HepG2 (cell line): ENCODE data around the gene TUBA4A. TPM values are rescaled to one million over a fixed set of nuclear protein-coding genes. Genes with fewer than 3 reads are reported as not detected.

Experiments used
- FOXK1 ChIP-seq: sonication (generic); formaldehyde crosslinking; IDR thresholded peaks from 2 replicates; pipeline ENCODE4 v1.4.0; 2020; ENCODE audit warnings: low read depth, missing genetic modification reagents, borderline replicate concordance
- FUBP1 ChIP-seq: sonication (generic); formaldehyde crosslinking; IDR thresholded peaks from 2 replicates; pipeline ENCODE4 v1.5.1; 2020; ENCODE audit warnings: missing genetic modification reagents, mild to moderate bottlenecking, borderline replicate concordance
- HNF4G ChIP-seq, 2 experiments: sonication (generic) in 1 of 2; formaldehyde crosslinking in 1 of 2; IDR thresholded peaks; 2 replicates each; pipeline versions ENCODE4 v1.4.0 to v1.6.1; 2011 to 2020; ENCODE audit warnings: borderline replicate concordance in 2 of 2, low read depth in 2 of 2, mild to moderate bottlenecking in 2 of 2, low read length in 1 of 2, missing genetic modification reagents in 1 of 2, moderate library complexity in 1 of 2
- MYNN ChIP-seq: sonication (generic); formaldehyde crosslinking; IDR thresholded peaks from 2 replicates; pipeline ENCODE4 v1.4.0; 2020; ENCODE audit warnings: mild to moderate bottlenecking, low read depth, missing genetic modification reagents
- MZF1 ChIP-seq: sonication (generic); formaldehyde crosslinking; IDR thresholded peaks from 2 replicates; pipeline ENCODE4 v1.8.1; 2023; ENCODE audit warnings: mild to moderate bottlenecking, missing genetic modification reagents, borderline replicate concordance
- NFIC ChIP-seq: IDR thresholded peaks from 2 replicates; pipeline ENCODE4 v1.6.1; 2012; ENCODE audit warnings: mild to moderate bottlenecking, low read length, inconsistent platforms
- RAD21 ChIP-seq: fragments of 450-650 bp; formaldehyde crosslinking; IDR thresholded peaks from 2 replicates; pipeline ENCODE4 v1.5.0; 2020; ENCODE audit warnings: mild to moderate bottlenecking
- RNF219 ChIP-seq: sonication (generic); formaldehyde crosslinking; IDR thresholded peaks from 2 replicates; pipeline ENCODE4 v1.5.0; 2020; ENCODE audit warnings: mild to moderate bottlenecking, missing genetic modification reagents
- SKIL ChIP-seq: sonication (generic); formaldehyde crosslinking; IDR thresholded peaks from 2 replicates; pipeline ENCODE4 v1.8.0; 2022; ENCODE audit warnings: missing genetic modification reagents, mild to moderate bottlenecking, moderate library complexity, borderline replicate concordance
- SP1 ChIP-seq, 2 experiments: fragments of 450-650 bp in 1 of 2; sonication (generic) in 1 of 2; formaldehyde crosslinking in 1 of 2; IDR thresholded peaks; 2 replicates each; pipeline versions ENCODE4 v1.4.0 to v1.6.1; 2016 to 2020; ENCODE audit warnings: missing genetic modification reagents in 1 of 2
- TRIM24 ChIP-seq: sonication (generic); formaldehyde crosslinking; IDR thresholded peaks from 2 replicates; pipeline ENCODE4 v1.8.0; 2022; ENCODE audit warnings: mild to moderate bottlenecking, missing genetic modification reagents
- ZNF20 ChIP-seq: sonication (generic); formaldehyde crosslinking; IDR thresholded peaks from 2 replicates; pipeline ENCODE4 v1.4.0; 2020; ENCODE audit warnings: mild to moderate bottlenecking, moderate library complexity, missing genetic modification reagents
- ZNF616 ChIP-seq: sonication (generic); formaldehyde crosslinking; IDR thresholded peaks from 2 replicates; pipeline ENCODE4 v1.5.0; 2020; ENCODE audit warnings: low read depth, mild to moderate bottlenecking, missing genetic modification reagents
- ZNF749 ChIP-seq: sonication (generic); formaldehyde crosslinking; IDR thresholded peaks from 2 replicates; pipeline ENCODE4 v1.8.0; 2022; ENCODE audit warnings: mild to moderate bottlenecking, missing genetic modification reagents, moderate library complexity, borderline replicate concordance
- polyA plus RNA-seq, 8 experiments: library from polyadenylated mRNA; depleted of rRNA in 3 of 8; stranded (reverse) in 7 of 8; unstranded in 1 of 8; fragments of >200 nt; fragmentation: Illumina TruSeq in 4 of 8; extraction: Trizol in 4 of 8; gene quantifications; 2 replicates each; pipeline versions ENCODE4 v1.2.1 to v1.2.3, GENCODE V29; 2011 to 2016; ENCODE audit warnings: low read depth in 4 of 8, missing spikeins in 1 of 8, mixed read lengths in 1 of 8; ENCODE audit not compliant: insufficient read depth in 1 of 8
- total RNA-seq, 5 experiments: library from RNA; depleted of rRNA; stranded (reverse); fragments of >200 nt; fragmentation: Illumina TruSeq; extraction: Trizol; gene quantifications; 2 replicates each; pipeline ENCODE4 v1.2.3, GENCODE V29; 2016; ENCODE audit warnings: low read depth in 1 of 5
- TF ChIP-seq, protein P1 (sequence below): fragments of 450-650 bp; IDR thresholded peaks from 2 replicates; pipeline ENCODE4 v1.6.1; 2017; ENCODE audit warnings: mild to moderate bottlenecking
- TF ChIP-seq, protein P2 (sequence below): sonication (generic); formaldehyde crosslinking; IDR thresholded peaks from 2 replicates; pipeline ENCODE4 v1.4.0; 2020; ENCODE audit warnings: missing genetic modification reagents

Gene TUBA4A
- total and polyA plus RNA-seq, 2 of the 13 experiments (the other 11 are each of a cell fraction or from before 2014, with no cell fraction given), result 1.3 to 12.7 TPM

DNA sequence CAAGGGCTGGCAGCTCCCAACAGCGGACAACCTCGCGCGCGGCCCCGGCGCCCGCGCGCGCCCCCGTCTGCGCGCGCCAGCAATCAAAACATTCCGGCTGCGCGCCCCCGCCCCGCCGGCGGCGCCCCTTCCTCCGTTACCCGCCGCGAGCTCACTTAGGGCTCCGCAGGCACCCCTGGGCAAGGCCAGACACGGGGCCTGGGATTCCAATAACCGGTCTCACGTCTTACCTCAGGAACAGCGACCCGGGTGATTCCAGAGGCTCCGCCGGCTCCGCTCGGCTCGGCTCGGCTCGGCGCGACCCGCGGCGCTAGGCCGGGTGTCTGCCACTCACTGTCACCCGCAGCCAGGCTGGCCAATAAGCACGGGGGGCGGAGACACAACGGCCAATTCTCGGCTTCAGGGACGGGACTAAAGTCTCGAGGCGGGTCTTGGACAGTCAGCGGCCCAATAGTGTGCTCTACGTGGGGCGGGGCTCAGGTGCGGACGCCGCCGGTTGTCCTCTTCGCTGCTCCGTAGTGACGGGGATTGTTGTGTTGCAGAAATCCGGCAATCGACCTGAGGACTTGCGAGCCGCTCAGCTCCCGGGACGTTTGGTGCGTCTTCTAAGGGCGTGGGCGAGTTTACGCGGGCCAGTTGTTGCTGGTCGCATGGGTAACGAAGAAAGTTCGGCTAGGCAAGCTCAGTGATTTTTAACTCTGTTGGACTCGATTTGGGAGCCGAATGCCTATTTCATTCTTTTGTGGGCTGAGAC is 24.2 kb downstream of the TUBA4A start, which contains the start of the genes ANKZF1 and ATG9A (continued):
- TF ChIP-seq SKIL, result no peak
- no peak for TF ChIP-seq ZNF20 (CRISPR knock-in tag)
- peak; percentile 73 for TF ChIP-seq RAD21 (CRISPR knock-in tag)
- TF ChIP-seq, protein P1, sequence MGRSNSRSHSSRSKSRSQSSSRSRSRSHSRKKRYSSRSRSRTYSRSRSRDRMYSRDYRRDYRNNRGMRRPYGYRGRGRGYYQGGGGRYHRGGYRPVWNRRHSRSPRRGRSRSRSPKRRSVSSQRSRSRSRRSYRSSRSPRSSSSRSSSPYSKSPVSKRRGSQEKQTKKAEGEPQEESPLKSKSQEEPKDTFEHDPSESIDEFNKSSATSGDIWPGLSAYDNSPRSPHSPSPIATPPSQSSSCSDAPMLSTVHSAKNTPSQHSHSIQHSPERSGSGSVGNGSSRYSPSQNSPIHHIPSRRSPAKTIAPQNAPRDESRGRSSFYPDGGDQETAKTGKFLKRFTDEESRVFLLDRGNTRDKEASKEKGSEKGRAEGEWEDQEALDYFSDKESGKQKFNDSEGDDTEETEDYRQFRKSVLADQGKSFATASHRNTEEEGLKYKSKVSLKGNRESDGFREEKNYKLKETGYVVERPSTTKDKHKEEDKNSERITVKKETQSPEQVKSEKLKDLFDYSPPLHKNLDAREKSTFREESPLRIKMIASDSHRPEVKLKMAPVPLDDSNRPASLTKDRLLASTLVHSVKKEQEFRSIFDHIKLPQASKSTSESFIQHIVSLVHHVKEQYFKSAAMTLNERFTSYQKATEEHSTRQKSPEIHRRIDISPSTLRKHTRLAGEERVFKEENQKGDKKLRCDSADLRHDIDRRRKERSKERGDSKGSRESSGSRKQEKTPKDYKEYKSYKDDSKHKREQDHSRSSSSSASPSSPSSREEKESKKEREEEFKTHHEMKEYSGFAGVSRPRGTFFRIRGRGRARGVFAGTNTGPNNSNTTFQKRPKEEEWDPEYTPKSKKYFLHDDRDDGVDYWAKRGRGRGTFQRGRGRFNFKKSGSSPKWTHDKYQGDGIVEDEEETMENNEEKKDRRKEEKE, result no peak
- 0 out of 2 replicates have a peak, but pooled peaks have one; percentile 39 for TF ChIP-seq HNF4G (IDR thresholded peaks at IDR 0.05; ENCODE audit: borderline replicate concordance, low read depth, low read length)
- TF ChIP-seq HNF4G (CRISPR knock-in tag; IDR thresholded peaks at IDR 0.05; ENCODE audit: borderline replicate concordance, low read depth), result no peak
- TF ChIP-seq SP1 (IDR thresholded peaks at IDR 0.05), result peak; percentile 87
- peak; percentile 98 for TF ChIP-seq SP1 (CRISPR knock-in tag; IDR thresholded peaks at IDR 0.05)
- no peak for TF ChIP-seq FUBP1
- TF ChIP-seq ZNF749 (CRISPR knock-in tag), result no peak; the same call in 1 of the 2 replicates
- TF ChIP-seq MYNN (CRISPR knock-in tag), result no peak; the same call in 1 of the 2 replicates
- no peak for TF ChIP-seq ZNF616
- no peak for TF ChIP-seq NFIC
- no peak for TF ChIP-seq RNF219 (CRISPR knock-in tag)
- peak; percentile 97 for TF ChIP-seq FOXK1
- TF ChIP-seq, protein P2, sequence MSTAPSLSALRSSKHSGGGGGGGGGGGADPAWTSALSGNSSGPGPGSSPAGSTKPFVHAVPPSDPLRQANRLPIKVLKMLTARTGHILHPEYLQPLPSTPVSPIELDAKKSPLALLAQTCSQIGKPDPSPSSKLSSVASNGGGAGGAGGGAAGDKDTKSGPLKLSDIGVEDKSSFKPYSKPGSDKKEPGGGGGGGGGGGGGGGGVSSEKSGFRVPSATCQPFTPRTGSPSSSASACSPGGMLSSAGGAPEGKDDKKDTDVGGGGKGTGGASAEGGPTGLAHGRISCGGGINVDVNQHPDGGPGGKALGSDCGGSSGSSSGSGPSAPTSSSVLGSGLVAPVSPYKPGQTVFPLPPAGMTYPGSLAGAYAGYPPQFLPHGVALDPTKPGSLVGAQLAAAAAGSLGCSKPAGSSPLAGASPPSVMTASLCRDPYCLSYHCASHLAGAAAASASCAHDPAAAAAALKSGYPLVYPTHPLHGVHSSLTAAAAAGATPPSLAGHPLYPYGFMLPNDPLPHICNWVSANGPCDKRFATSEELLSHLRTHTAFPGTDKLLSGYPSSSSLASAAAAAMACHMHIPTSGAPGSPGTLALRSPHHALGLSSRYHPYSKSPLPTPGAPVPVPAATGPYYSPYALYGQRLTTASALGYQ (CRISPR knock-in tag), result no peak
- peak; percentile 16; the same call in 1 of the 2 replicates for TF ChIP-seq MZF1
- no peak for TF ChIP-seq TRIM24 (CRISPR knock-in tag)
